HCT116 (cell line): ENCODE results near the gene RNF125. TPM values are rescaled to one million over a fixed set of nuclear protein-coding genes. Genes with fewer than 3 reads are reported as not detected.

Source experiments
- ATAC-seq: fragments of 200-7000 bp; cut with Tn5 transposase; 2 replicates; pipeline ENCODE4 v1.9.1; 2020; ENCODE audit warnings: mild to moderate bottlenecking, moderate library complexity
- BruUV-seq: library from RNA; stranded (reverse); fragments of 400-500 nt; replicated peaks from 2 replicates; lab custom pipeline; 2021; lab: Mats Ljungman, UMichigan
- CTCF ChIA-PET: fragments of 300-600 bp; sonication (Branson Sonifier 250); formaldehyde crosslinking; loops from one replicate; lab custom pipeline; 2021; ENCODE audit warnings: antibody characterized with exemption; lab: Charles Lee
- POLR2A ChIA-PET: fragments of 300-600, 350-600 bp; sonication (Branson Sonifier 250); formaldehyde crosslinking; loops from one replicate; lab custom pipeline; 2021; ENCODE audit warnings: antibody characterized with exemption; lab: Charles Lee
- RAD21 ChIA-PET, 2 experiments: fragments of 300-600 bp; sonication (Branson Sonifier 250); formaldehyde crosslinking; loops; one replicate each; lab custom pipeline; 2023; ENCODE audit warnings: low total read pairs in 2 of 2; ENCODE audit not compliant: uncharacterized antibody in 2 of 2, unreplicated experiment in 2 of 2, low non-redundant PET in 1 of 2; lab: Charles Lee
- DNase-seq: peaks from one replicate; pipeline ENCODE4 v3.0.0-alpha.2; 2010; ENCODE audit warnings: low read depth, low spot score
- H2AFZ ChIP-seq: fragments of 200-600 bp; shearing (Covaris generic), sonication (generic); 2 replicates; pipeline ENCODE4 v1.6.1; 2017; ENCODE audit warnings: low read depth, mixed run types, mixed read lengths, antibody characterized with exemption, low read length; ENCODE audit not compliant: poor library complexity, severe bottlenecking
- H3K27ac ChIP-seq: 2 replicates; pipeline ENCODE4 v1.5.1; 2012; ENCODE audit warnings: low read depth, low read length
- H3K27me3 ChIP-seq: fragments of 200-600 bp; sonication (generic); 2 replicates; pipeline ENCODE4 v1.6.1; 2016; ENCODE audit warnings: mixed run types, low read length, mixed read lengths; ENCODE audit not compliant: insufficient read depth
- H3K36me3 ChIP-seq, 2 experiments: fragments of 200-500 bp in 1 of 2; fragments of 200-600 bp in 1 of 2; sonication (Bioruptor generic) in 1 of 2; sonication (generic) in 1 of 2; 2 replicates each; pipeline versions ENCODE4 v1.5.1 to v1.6.1; 2014 to 2016; ENCODE audit warnings: low read length in 2 of 2, inconsistent platforms in 1 of 2, mixed read lengths in 1 of 2, mixed run types in 1 of 2; ENCODE audit not compliant: insufficient read depth in 2 of 2, control insufficient read depth in 1 of 2
- H3K4me1 ChIP-seq, 2 experiments: fragments of 200-600 bp in 1 of 2; sonication (generic) in 1 of 2; 2 replicates each; pipeline versions ENCODE4 v1.5.1 to v1.6.1; 2012 to 2017; ENCODE audit warnings: low read length in 2 of 2, inconsistent platforms in 1 of 2, mild to moderate bottlenecking in 1 of 2, mixed read lengths in 1 of 2, mixed run types in 1 of 2, moderate library complexity in 1 of 2; ENCODE audit not compliant: insufficient read depth in 2 of 2, control insufficient read depth in 1 of 2
- H3K4me2 ChIP-seq: fragments of 200-600 bp; sonication (generic); 2 replicates; pipeline ENCODE4 v1.6.1; 2017; ENCODE audit warnings: mixed run types, low read length, mixed read lengths
- H3K4me3 ChIP-seq, 2 experiments: fragments of 200-600 bp in 1 of 2; sonication (generic) in 1 of 2; replicated peaks in 1 of 2; 2 replicates each; pipeline ENCODE4 v1.5.1; 2011 to 2016; ENCODE audit warnings: low read length in 2 of 2, control low read depth in 1 of 2, low read depth in 1 of 2, mild to moderate bottlenecking in 1 of 2, mixed read lengths in 1 of 2, mixed run types in 1 of 2
- H3K79me2 ChIP-seq: fragments of 200-600 bp; sonication (generic); 2 replicates; pipeline ENCODE4 v1.6.1; 2017; ENCODE audit warnings: mild to moderate bottlenecking, mixed run types, low read length, moderate library complexity, mixed read lengths; ENCODE audit not compliant: insufficient read depth
- H3K9ac ChIP-seq: fragments of 200-600 bp; sonication (generic); 2 replicates; pipeline ENCODE4 v1.6.1; 2016; ENCODE audit warnings: low read length, mixed read lengths
- H3K9me2 ChIP-seq: fragments of 200-600 bp; sonication (generic), shearing (Covaris generic); 2 replicates; pipeline ENCODE4 v1.6.1; 2017; ENCODE audit warnings: mixed run types, mild to moderate bottlenecking, moderate library complexity; ENCODE audit not compliant: insufficient read depth
- H3K9me3 ChIP-seq, 2 experiments: fragments of 200-500 bp in 1 of 2; fragments of 200-600 bp in 1 of 2; sonication (Bioruptor generic) in 1 of 2; sonication (generic) in 1 of 2; 2 replicates each; pipeline ENCODE4 v1.6.1; 2014 to 2017; ENCODE audit warnings: low read length in 2 of 2, mixed read lengths in 2 of 2, inconsistent platforms in 1 of 2, low read depth in 1 of 2, mild to moderate bottlenecking in 1 of 2, mixed run types in 1 of 2, moderate library complexity in 1 of 2; ENCODE audit not compliant: control insufficient read depth in 1 of 2, insufficient read depth in 1 of 2
- H4K20me1 ChIP-seq: fragments of 200-600 bp; sonication (generic), shearing (Covaris generic); 2 replicates; pipeline ENCODE4 v1.6.1; 2017; ENCODE audit warnings: mixed run types, mild to moderate bottlenecking, moderate library complexity; ENCODE audit not compliant: insufficient read depth
- CBX3 ChIP-seq: IDR thresholded peaks from 2 replicates; pipeline ENCODE4 v1.6.1; 2012; ENCODE audit warnings: low read depth
- EGR1 ChIP-seq: IDR thresholded peaks from 2 replicates; pipeline ENCODE4 v1.6.1; 2012; ENCODE audit warnings: low read depth
- EZH2 ChIP-seq: fragments of 200-600 bp; sonication (generic); IDR thresholded peaks from 2 replicates; pipeline ENCODE4 v1.6.1; 2017; ENCODE audit warnings: antibody characterized with exemption, mixed run types
- SIN3A ChIP-seq: IDR thresholded peaks from 2 replicates; pipeline ENCODE4 v1.6.1; 2012; ENCODE audit warnings: low read depth
- SP1 ChIP-seq: IDR thresholded peaks from 2 replicates; pipeline ENCODE4 v1.6.1; 2012; ENCODE audit warnings: low read depth
- SRF ChIP-seq: IDR thresholded peaks from 2 replicates; pipeline ENCODE4 v1.6.1; 2012; ENCODE audit warnings: low read depth
- YY1 ChIP-seq: IDR thresholded peaks from 2 replicates; pipeline ENCODE4 v1.6.1; 2011; ENCODE audit warnings: low read length, low read depth, moderate library complexity, mild to moderate bottlenecking; ENCODE audit not compliant: insufficient replicate concordance; ENCODE audit errors: extremely low read depth
- ZNF274 ChIP-seq: fragments of 200-500 bp; sonication (Bioruptor generic); IDR thresholded peaks from 2 replicates; pipeline ENCODE4 v1.6.1; 2014; ENCODE audit warnings: mild to moderate bottlenecking, low read depth, low read length, inconsistent platforms
- intact Hi-C: fragments of 100-400 bp; cut with micrococcal nuclease; formaldehyde crosslinking; loops from 2 replicates; pipeline ENCODE4 v1.10.0; 2022
- total RNA-seq: library from RNA; stranded (reverse); gene quantifications from one replicate; pipeline ENCODE4 v1.2.1, GENCODE V29; 2021; ENCODE audit not compliant: unreplicated experiment
- TF ChIP-seq, protein P1 (sequence below): IDR thresholded peaks from 2 replicates; pipeline ENCODE4 v1.6.1; 2012; ENCODE audit warnings: low read depth
- TF ChIP-seq, protein P2 (sequence below): IDR thresholded peaks from 2 replicates; pipeline ENCODE4 v1.6.1; 2012

The RNF125 gene
- total RNA-seq, 1 experiment from 2014 or later, result 7.4 TPM

DNA sequence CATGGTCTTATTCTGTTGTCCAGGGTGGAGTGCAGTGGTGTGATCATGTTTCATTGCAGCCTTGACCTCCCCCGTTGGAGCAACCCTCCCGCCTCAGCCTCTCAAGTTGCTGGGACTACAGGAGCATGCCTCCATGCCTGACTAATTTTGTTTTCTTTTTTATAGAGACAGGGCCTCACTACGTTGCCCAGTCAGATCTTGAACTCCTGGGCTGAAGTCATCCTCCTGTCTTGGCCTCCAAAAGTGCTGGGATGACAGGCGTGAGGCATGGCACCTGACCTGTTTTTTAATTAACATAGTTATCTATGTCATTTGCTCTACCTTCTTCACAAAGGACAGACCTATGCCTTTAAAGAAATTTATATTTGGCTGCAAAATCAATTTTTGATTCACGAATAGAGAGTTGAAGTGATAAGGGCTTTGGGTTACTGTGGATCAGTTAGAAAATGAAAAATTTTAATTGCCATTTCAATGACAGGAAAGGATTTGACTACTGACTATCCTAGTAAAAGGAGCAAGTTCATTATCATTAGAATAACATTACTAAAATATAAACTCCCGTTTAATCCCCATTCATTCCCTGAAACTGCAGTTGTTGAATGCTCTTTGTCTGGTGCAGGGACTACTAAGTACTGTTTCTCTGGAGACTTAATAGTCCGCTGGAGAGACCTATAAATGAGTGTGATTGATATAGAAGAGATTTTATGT, 76.7 kb downstream of the RNF125 start:
- H3K4me1 ChIP-seq, result peaks cover 19 to 32% of the 10 kb centered on the region in 2 experiments
- DNase-seq, result no peak
- H3K9ac ChIP-seq, result no peak overlapping the region
- intact Hi-C loops, result no loop called here
- ChIA-PET CTCF (no interaction called here), RAD21 (no interaction called here), POLR2A (no interaction called here)
- BruUV-seq, result no TSS peak
- H2AFZ ChIP-seq, result no peak overlapping the region
- H3K36me3 ChIP-seq, result peaks cover 4 to 21% of the 10 kb centered on the region in 2 experiments; a peak in 3 of 4 replicates
- peaks cover 78% of the 10 kb centered on the region for H3K79me2 ChIP-seq
- H3K9me2 ChIP-seq, result no peaks in the 10 kb centered on the region
- TF ChIP-seq SRF (no peak), EZH2 (no peak), SIN3A (no peak), EGR1 (no peak), YY1 (no peak), CBX3 (no peak), SP1 (no peak), ZNF274 (no peak)
- TF ChIP-seq, protein P1, sequence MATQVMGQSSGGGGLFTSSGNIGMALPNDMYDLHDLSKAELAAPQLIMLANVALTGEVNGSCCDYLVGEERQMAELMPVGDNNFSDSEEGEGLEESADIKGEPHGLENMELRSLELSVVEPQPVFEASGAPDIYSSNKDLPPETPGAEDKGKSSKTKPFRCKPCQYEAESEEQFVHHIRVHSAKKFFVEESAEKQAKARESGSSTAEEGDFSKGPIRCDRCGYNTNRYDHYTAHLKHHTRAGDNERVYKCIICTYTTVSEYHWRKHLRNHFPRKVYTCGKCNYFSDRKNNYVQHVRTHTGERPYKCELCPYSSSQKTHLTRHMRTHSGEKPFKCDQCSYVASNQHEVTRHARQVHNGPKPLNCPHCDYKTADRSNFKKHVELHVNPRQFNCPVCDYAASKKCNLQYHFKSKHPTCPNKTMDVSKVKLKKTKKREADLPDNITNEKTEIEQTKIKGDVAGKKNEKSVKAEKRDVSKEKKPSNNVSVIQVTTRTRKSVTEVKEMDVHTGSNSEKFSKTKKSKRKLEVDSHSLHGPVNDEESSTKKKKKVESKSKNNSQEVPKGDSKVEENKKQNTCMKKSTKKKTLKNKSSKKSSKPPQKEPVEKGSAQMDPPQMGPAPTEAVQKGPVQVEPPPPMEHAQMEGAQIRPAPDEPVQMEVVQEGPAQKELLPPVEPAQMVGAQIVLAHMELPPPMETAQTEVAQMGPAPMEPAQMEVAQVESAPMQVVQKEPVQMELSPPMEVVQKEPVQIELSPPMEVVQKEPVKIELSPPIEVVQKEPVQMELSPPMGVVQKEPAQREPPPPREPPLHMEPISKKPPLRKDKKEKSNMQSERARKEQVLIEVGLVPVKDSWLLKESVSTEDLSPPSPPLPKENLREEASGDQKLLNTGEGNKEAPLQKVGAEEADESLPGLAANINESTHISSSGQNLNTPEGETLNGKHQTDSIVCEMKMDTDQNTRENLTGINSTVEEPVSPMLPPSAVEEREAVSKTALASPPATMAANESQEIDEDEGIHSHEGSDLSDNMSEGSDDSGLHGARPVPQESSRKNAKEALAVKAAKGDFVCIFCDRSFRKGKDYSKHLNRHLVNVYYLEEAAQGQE, result no peak
- TF ChIP-seq, protein P2, sequence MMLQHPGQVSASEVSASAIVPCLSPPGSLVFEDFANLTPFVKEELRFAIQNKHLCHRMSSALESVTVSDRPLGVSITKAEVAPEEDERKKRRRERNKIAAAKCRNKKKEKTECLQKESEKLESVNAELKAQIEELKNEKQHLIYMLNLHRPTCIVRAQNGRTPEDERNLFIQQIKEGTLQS, result no peak
- no peak for ATAC-seq
- no peak overlapping the region for H3K4me3 ChIP-seq
- H3K9me3 ChIP-seq, result no peaks in the 10 kb centered on the region
- H3K27me3 ChIP-seq, result no peaks in the 10 kb centered on the region
- no peak overlapping the region for H3K27ac ChIP-seq
- peaks cover 21% of the 10 kb centered on the region; the same call in 1 of the 2 replicates for H4K20me1 ChIP-seq
- H3K4me2 ChIP-seq, result no peak overlapping the region
